EL (cell line): ENCODE results near the gene ST8SIA5.

Experiments
- DNase-seq: peaks from one replicate; pipeline ENCODE4 v3.0.0-alpha.2; 2016

ST8SIA5 gene

GRCh38 chr18:46738491-46738890, 18.4 kb downstream of the ST8SIA5 start:
- DNase-seq, result no peak

GRCh38 chr18:46736736-46737135, 20.1 kb downstream of the ST8SIA5 start:
- no peak for DNase-seq

- DNase-seq, result no peak
Measured at GRCh38 chr18:46736135-46736534, 20.7 kb downstream of the ST8SIA5 start.

GRCh38 chr18:46734981-46735380, 21.9 kb downstream of the ST8SIA5 start:
- DNase-seq, result no peak

GRCh38 chr18:46733872-46734271, 23.0 kb downstream of the ST8SIA5 start:
- DNase-seq, result no peak

- DNase-seq, result no peak
Measured at GRCh38 chr18:46732801-46733200, 24.1 kb downstream of the ST8SIA5 start.

GRCh38 chr18:46732201-46732600, 24.7 kb downstream of the ST8SIA5 start:
- no peak for DNase-seq

GRCh38 chr18:46731316-46731715, 25.5 kb downstream of the ST8SIA5 start:
- no peak for DNase-seq

- no peak for DNase-seq
Measured at GRCh38 chr18:46728219-46728930, 28.5 kb downstream of the ST8SIA5 start.

GRCh38 chr18:46727177-46727576, 29.7 kb downstream of the ST8SIA5 start:
- no peak for DNase-seq

GRCh38 chr18:46725310-46725709, 31.5 kb downstream of the ST8SIA5 start:
- no peak for DNase-seq

- DNase-seq, result no peak
Measured at GRCh38 chr18:46723856-46724415, 32.9 kb downstream of the ST8SIA5 start.

- no peak for DNase-seq
Measured at GRCh38 chr18:46722051-46722450, 34.8 kb downstream of the ST8SIA5 start.

- DNase-seq, result no peak
Measured at GRCh38 chr18:46721331-46721730, 35.5 kb downstream of the ST8SIA5 start.

- DNase-seq, result no peak
Measured at GRCh38 chr18:46720521-46720920, 36.3 kb downstream of the ST8SIA5 start.

GRCh38 chr18:46720092-46720491, 36.8 kb downstream of the ST8SIA5 start:
- DNase-seq, result no peak

- DNase-seq, result no peak
Measured at GRCh38 chr18:46719388-46719787, 37.5 kb downstream of the ST8SIA5 start.

- DNase-seq, result peak; percentile 67
Measured at GRCh38 chr18:46718501-46719341, 38.1 kb downstream of the ST8SIA5 start.

GRCh38 chr18:46716827-46717226, 40.0 kb downstream of the ST8SIA5 start:
- DNase-seq, result no peak

GRCh38 chr18:46716336-46716735, 40.5 kb downstream of the ST8SIA5 start:
- DNase-seq, result no peak

- no peak for DNase-seq
Measured at GRCh38 chr18:46715062-46715461, 41.8 kb downstream of the ST8SIA5 start.

- peak; percentile 81 for DNase-seq
Measured at GRCh38 chr18:46712406-46712805, 44.4 kb downstream of the ST8SIA5 start.

GRCh38 chr18:46711444-46711863, 45.4 kb downstream of the ST8SIA5 start:
- DNase-seq, result no peak

GRCh38 chr18:46706968-46707367, 49.9 kb downstream of the ST8SIA5 start:
- DNase-seq, result no peak
